GM23338 (cell line): ENCODE measurements around the gene JMJD1C.

Experiments
- CREB1 ChIP-seq: fragments of 250-450 bp; sonication (Bioruptor Pico); IDR thresholded peaks from 2 replicates; pipeline ENCODE4 v1.5.0; 2020; ENCODE audit warnings: low read depth, mild to moderate bottlenecking, moderate library complexity
- CTCF ChIP-seq, 2 experiments: fragments of 200-600 bp in 1 of 2; sonication (generic) in 1 of 2; conservative IDR thresholded peaks; 2 replicates each; pipeline versions ENCODE4 v1.5.1 to v1.6.1; 2016 to 2017; ENCODE audit warnings: antibody characterized with exemption in 2 of 2, low read depth in 2 of 2, mild to moderate bottlenecking in 2 of 2, moderate library complexity in 1 of 2
- EZH2 ChIP-seq: fragments of 200-600 bp; sonication (generic); IDR thresholded peaks from one replicate; pipeline ENCODE4 v1.8.0; 2017; ENCODE audit warnings: antibody characterized with exemption, mild to moderate bottlenecking, low read depth; ENCODE audit not compliant: unreplicated experiment
- JUNB ChIP-seq: IDR thresholded peaks from one replicate; pipeline ENCODE4 v1.6.1; 2016; ENCODE audit warnings: antibody characterized with exemption; ENCODE audit not compliant: unreplicated experiment
- POLR2AphosphoS5 ChIP-seq: IDR thresholded peaks from 2 replicates; pipeline ENCODE4 v1.6.1; 2016; ENCODE audit warnings: antibody characterized with exemption, low read depth
- REST ChIP-seq: IDR thresholded peaks from one replicate; pipeline ENCODE4 v1.6.1; 2018; ENCODE audit warnings: antibody characterized with exemption; ENCODE audit not compliant: unreplicated experiment
- STAT1 ChIP-seq: IDR thresholded peaks from one replicate; pipeline ENCODE4 v1.6.1; 2016; ENCODE audit warnings: antibody characterized with exemption; ENCODE audit not compliant: unreplicated experiment

GRCh38 chr10:63146503-63146902 is 319.3 kb downstream of the JMJD1C start:
- no peak for TF ChIP-seq CTCF (conservative IDR thresholded peaks at IDR 0.05; ENCODE audit: low read depth in 2 of 2)
- no peak for TF ChIP-seq JUNB
- no peak for TF ChIP-seq POLR2AphosphoS5
- TF ChIP-seq EZH2 = no peak
- no peak for TF ChIP-seq REST
- TF ChIP-seq CREB1 (CRISPR knock-in tag) = no peak
- TF ChIP-seq STAT1 = no peak
